HepG2 (cell line): Measurements from ENCODE around the gene PCYT2. TPM values are rescaled to one million over a fixed set of nuclear protein-coding genes. Genes with fewer than 3 reads are reported as not detected.

ENCODE experiments used
- ARHGAP35 ChIP-seq: sonication (generic); formaldehyde crosslinking; IDR thresholded peaks from 2 replicates; pipeline ENCODE4 v1.9.0; 2022; ENCODE audit warnings: mild to moderate bottlenecking, inconsistent platforms, moderate library complexity, missing genetic modification reagents, borderline replicate concordance
- KLF15 ChIP-seq: sonication (generic); formaldehyde crosslinking; IDR thresholded peaks from 2 replicates; pipeline ENCODE4 v1.8.1; 2023; ENCODE audit warnings: borderline replicate concordance, mild to moderate bottlenecking, inconsistent platforms, missing genetic modification reagents, mixed read lengths
- MEIS2 ChIP-seq: sonication (generic); formaldehyde crosslinking; IDR thresholded peaks from 2 replicates; pipeline ENCODE4 v1.9.0; 2021; ENCODE audit warnings: mild to moderate bottlenecking, missing genetic modification reagents
- RARA ChIP-seq: IDR thresholded peaks from 2 replicates; pipeline ENCODE4 v1.6.1; 2016; ENCODE audit warnings: missing genetic modification reagents, missing compliant biosample characterization
- polyA plus RNA-seq, 8 experiments: library from polyadenylated mRNA; depleted of rRNA in 3 of 8; stranded (reverse) in 7 of 8; unstranded in 1 of 8; fragments of >200 nt; fragmentation: Illumina TruSeq in 4 of 8; extraction: Trizol in 4 of 8; gene quantifications; 2 replicates each; pipeline versions ENCODE4 v1.2.1 to v1.2.3, GENCODE V29; 2011 to 2016; ENCODE audit warnings: low read depth in 4 of 8, missing spikeins in 1 of 8, mixed read lengths in 1 of 8; ENCODE audit not compliant: insufficient read depth in 1 of 8
- total RNA-seq, 5 experiments: library from RNA; depleted of rRNA; stranded (reverse); fragments of >200 nt; fragmentation: Illumina TruSeq; extraction: Trizol; gene quantifications; 2 replicates each; pipeline ENCODE4 v1.2.3, GENCODE V29; 2016; ENCODE audit warnings: low read depth in 1 of 5
- TF ChIP-seq, protein P1 (sequence below): sonication (generic); formaldehyde crosslinking; IDR thresholded peaks from 2 replicates; pipeline ENCODE4 v1.8.0; 2022; ENCODE audit warnings: mild to moderate bottlenecking, missing genetic modification reagents; ENCODE audit not compliant: insufficient replicate concordance
- TF ChIP-seq, protein P2 (sequence below): sonication (generic); formaldehyde crosslinking; IDR thresholded peaks from 2 replicates; pipeline ENCODE4 v1.4.0; 2020; ENCODE audit warnings: low read depth, missing genetic modification reagents
- TF ChIP-seq, protein P3 (sequence below): sonication (generic); formaldehyde crosslinking; IDR thresholded peaks from 2 replicates; pipeline ENCODE4 v1.4.0; 2020; ENCODE audit warnings: mild to moderate bottlenecking, missing genetic modification reagents, borderline replicate concordance
- TF ChIP-seq, protein P4 (sequence below): fragments of 450-650 bp; IDR thresholded peaks from 2 replicates; pipeline ENCODE4 v1.6.1; 2016
- TF ChIP-seq, protein P5 (sequence below): sonication (generic); formaldehyde crosslinking; IDR thresholded peaks from 2 replicates; pipeline ENCODE4 v1.5.0; 2020; ENCODE audit warnings: missing genetic modification reagents
- TF ChIP-seq, protein P6 (sequence below): IDR thresholded peaks from 2 replicates; pipeline ENCODE4 v1.6.1; 2016; ENCODE audit warnings: missing compliant biosample characterization, missing genetic modification reagents, borderline replicate concordance

The PCYT2 gene
- total and polyA plus RNA-seq, 2 of the 13 experiments (the other 11 are each of a cell fraction or from before 2014, with no cell fraction given) = 147 to 297 TPM

DNA sequence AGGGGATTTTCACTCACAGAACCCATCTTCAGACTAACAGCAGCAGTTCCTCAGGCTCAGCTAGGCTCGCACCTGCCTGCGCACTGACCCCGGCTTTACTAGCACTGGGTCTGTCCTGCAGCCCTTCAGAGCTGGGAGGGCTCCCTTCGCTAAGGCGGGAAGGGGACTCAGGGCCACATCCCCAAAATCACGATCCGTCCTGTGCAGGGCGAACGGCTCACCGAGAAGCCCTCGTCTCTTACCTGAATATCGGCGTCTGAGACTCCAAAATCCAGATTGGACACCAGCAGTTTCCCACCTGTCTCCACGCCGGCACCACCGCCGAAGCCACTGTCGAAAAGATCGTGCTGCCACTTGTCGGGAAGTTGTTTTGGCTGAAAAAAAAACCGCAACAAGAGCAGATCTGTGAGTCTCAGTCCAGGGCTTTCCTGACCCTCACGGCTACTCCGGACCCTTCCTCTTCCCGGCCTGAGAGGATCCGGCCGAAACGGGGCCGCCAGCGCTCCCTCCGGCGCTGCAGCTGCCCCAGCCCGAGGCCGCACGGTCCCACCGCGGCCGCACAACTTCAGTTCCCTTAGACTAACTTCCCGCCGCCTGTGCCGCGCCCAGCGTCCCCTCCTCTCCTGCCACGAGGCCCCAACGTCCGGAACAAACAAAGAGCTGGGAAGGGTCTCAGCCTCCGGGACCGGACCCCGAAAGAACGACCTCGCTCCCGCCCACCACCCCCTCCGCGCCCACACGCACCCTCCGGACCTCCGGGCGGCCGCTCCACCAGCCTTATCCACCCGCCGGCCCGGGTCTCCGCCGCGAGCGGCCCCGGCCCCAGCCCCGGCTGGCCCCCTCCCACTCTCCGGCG lies 20.5 kb downstream of the PCYT2 start (continued):
- TF ChIP-seq, protein P1, sequence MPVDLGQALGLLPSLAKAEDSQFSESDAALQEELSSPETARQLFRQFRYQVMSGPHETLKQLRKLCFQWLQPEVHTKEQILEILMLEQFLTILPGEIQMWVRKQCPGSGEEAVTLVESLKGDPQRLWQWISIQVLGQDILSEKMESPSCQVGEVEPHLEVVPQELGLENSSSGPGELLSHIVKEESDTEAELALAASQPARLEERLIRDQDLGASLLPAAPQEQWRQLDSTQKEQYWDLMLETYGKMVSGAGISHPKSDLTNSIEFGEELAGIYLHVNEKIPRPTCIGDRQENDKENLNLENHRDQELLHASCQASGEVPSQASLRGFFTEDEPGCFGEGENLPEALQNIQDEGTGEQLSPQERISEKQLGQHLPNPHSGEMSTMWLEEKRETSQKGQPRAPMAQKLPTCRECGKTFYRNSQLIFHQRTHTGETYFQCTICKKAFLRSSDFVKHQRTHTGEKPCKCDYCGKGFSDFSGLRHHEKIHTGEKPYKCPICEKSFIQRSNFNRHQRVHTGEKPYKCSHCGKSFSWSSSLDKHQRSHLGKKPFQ (CRISPR knock-in tag) = no peak
- no peak for TF ChIP-seq MEIS2 (CRISPR knock-in tag)
- TF ChIP-seq, protein P2, sequence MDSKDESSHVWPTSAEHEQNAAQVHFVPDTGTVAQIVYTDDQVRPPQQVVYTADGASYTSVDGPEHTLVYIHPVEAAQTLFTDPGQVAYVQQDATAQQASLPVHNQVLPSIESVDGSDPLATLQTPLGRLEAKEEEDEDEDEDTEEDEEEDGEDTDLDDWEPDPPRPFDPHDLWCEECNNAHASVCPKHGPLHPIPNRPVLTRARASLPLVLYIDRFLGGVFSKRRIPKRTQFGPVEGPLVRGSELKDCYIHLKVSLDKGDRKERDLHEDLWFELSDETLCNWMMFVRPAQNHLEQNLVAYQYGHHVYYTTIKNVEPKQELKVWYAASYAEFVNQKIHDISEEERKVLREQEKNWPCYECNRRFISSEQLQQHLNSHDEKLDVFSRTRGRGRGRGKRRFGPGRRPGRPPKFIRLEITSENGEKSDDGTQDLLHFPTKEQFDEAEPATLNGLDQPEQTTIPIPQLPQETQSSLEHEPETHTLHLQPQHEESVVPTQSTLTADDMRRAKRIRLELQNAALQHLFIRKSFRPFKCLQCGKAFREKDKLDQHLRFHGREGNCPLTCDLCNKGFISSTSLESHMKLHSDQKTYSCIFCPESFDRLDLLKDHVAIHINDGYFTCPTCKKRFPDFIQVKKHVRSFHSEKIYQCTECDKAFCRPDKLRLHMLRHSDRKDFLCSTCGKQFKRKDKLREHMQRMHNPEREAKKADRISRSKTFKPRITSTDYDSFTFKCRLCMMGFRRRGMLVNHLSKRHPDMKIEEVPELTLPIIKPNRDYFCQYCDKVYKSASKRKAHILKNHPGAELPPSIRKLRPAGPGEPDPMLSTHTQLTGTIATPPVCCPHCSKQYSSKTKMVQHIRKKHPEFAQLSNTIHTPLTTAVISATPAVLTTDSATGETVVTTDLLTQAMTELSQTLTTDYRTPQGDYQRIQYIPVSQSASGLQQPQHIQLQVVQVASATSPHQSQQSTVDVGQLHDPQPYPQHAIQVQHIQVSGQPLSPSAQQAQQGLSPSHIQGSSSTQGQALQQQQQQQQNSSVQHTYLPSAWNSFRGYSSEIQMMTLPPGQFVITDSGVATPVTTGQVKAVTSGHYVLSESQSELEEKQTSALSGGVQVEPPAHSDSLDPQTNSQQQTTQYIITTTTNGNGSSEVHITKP (CRISPR knock-in tag) = peak; percentile 50; the same call in 1 of the 2 replicates
- TF ChIP-seq, protein P3, sequence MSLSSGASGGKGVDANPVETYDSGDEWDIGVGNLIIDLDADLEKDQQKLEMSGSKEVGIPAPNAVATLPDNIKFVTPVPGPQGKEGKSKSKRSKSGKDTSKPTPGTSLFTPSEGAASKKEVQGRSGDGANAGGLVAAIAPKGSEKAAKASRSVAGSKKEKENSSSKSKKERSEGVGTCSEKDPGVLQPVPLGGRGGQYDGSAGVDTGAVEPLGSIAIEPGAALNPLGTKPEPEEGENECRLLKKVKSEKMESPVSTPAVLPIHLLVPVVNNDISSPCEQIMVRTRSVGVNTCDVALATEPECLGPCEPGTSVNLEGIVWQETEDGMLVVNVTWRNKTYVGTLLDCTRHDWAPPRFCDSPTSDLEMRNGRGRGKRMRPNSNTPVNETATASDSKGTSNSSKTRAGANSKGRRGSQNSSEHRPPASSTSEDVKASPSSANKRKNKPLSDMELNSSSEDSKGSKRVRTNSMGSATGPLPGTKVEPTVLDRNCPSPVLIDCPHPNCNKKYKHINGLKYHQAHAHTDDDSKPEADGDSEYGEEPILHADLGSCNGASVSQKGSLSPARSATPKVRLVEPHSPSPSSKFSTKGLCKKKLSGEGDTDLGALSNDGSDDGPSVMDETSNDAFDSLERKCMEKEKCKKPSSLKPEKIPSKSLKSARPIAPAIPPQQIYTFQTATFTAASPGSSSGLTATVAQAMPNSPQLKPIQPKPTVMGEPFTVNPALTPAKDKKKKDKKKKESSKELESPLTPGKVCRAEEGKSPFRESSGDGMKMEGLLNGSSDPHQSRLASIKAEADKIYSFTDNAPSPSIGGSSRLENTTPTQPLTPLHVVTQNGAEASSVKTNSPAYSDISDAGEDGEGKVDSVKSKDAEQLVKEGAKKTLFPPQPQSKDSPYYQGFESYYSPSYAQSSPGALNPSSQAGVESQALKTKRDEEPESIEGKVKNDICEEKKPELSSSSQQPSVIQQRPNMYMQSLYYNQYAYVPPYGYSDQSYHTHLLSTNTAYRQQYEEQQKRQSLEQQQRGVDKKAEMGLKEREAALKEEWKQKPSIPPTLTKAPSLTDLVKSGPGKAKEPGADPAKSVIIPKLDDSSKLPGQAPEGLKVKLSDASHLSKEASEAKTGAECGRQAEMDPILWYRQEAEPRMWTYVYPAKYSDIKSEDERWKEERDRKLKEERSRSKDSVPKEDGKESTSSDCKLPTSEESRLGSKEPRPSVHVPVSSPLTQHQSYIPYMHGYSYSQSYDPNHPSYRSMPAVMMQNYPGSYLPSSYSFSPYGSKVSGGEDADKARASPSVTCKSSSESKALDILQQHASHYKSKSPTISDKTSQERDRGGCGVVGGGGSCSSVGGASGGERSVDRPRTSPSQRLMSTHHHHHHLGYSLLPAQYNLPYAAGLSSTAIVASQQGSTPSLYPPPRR (CRISPR knock-in tag) = no peak
- TF ChIP-seq, protein P4, sequence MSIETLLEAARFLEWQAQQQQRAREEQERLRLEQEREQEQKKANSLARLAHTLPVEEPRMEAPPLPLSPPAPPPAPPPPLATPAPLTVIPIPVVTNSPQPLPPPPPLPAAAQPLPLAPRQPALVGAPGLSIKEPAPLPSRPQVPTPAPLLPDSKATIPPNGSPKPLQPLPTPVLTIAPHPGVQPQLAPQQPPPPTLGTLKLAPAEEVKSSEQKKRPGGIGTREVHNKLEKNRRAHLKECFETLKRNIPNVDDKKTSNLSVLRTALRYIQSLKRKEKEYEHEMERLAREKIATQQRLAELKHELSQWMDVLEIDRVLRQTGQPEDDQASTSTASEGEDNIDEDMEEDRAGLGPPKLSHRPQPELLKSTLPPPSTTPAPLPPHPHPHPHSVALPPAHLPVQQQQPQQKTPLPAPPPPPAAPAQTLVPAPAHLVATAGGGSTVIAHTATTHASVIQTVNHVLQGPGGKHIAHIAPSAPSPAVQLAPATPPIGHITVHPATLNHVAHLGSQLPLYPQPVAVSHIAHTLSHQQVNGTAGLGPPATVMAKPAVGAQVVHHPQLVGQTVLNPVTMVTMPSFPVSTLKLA = no peak
- TF ChIP-seq, protein P5, sequence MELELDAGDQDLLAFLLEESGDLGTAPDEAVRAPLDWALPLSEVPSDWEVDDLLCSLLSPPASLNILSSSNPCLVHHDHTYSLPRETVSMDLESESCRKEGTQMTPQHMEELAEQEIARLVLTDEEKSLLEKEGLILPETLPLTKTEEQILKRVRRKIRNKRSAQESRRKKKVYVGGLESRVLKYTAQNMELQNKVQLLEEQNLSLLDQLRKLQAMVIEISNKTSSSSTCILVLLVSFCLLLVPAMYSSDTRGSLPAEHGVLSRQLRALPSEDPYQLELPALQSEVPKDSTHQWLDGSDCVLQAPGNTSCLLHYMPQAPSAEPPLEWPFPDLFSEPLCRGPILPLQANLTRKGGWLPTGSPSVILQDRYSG (CRISPR knock-in tag) = no peak
- no peak for TF ChIP-seq RARA (CRISPR knock-in tag)
- no peak for TF ChIP-seq KLF15
- TF ChIP-seq, protein P6, sequence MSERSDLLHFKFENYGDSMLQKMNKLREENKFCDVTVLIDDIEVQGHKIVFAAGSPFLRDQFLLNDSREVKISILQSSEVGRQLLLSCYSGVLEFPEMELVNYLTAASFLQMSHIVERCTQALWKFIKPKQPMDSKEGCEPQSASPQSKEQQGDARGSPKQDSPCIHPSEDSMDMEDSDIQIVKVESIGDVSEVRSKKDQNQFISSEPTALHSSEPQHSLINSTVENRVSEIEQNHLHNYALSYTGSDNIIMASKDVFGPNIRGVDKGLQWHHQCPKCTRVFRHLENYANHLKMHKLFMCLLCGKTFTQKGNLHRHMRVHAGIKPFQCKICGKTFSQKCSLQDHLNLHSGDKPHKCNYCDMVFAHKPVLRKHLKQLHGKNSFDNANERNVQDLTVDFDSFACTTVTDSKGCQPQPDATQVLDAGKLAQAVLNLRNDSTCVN (CRISPR knock-in tag) = 0 out of 2 replicates have a peak, but pooled peaks have one; percentile 52
- TF ChIP-seq ARHGAP35 = 0 out of 2 replicates have a peak, but pooled peaks have one; percentile 23
